Measurements from ENCODE around the gene GSC2. TPM values are rescaled to one million over a fixed set of nuclear protein-coding genes. Genes with fewer than 3 reads are reported as not detected.

Gene GSC2
- total RNA-seq, 1 donor = not detected

Other genes with a start within 250 kb of the GSC2 start
- 6.4 TPM for gene DGCR6, start 244.0 kb downstream of the GSC2 start, total RNA-seq
- not detected for gene PRODH, start 214.0 kb downstream of the GSC2 start, total RNA-seq
- gene DGCR2, start 27.9 kb downstream of the GSC2 start, total RNA-seq = 31.2 TPM
- gene TSSK2, start 19.0 kb downstream of the GSC2 start, total RNA-seq = 0.21 TPM
- 24.0 TPM for gene ESS2, start 5.6 kb downstream of the GSC2 start, total RNA-seq
- gene SLC25A1, start 28.4 kb upstream of the GSC2 start, total RNA-seq = 12.4 TPM
- 1.7 TPM for gene CLTCL1, start 141.4 kb upstream of the GSC2 start, total RNA-seq

All from mononuclear cell (primary cell).